Ramos (cell line): ENCODE data around the gene COX5A.
"Not testable (repeated sequence)": the region's sequence is repeated elsewhere in the genome, so short reads cannot be mapped to it uniquely, and the experiment has no call there.

Source experiments
- in situ Hi-C: fragments of 300-500 bp; cut with MboI; formaldehyde crosslinking; loops from one replicate; pipeline ENCODE4 v1.14.3; 2022; ENCODE audit warnings: low sequenced_read_pairs; ENCODE audit not compliant: unreplicated experiment

The COX5A gene

GRCh38 chr15:74904190-74904805 lies 33.6 kb downstream of the COX5A start:
- in situ Hi-C loops = no loop called here

GRCh38 chr15:74903676-74904075 lies 34.2 kb downstream of the COX5A start:
- in situ Hi-C loops = no loop called here

- in situ Hi-C loops = no loop called here
Measured at GRCh38 chr15:74902295-74903075, 35.4 kb downstream of the COX5A start.

- in situ Hi-C loops = no loop called here
Measured at GRCh38 chr15:74901612-74902063, 36.2 kb downstream of the COX5A start.

- in situ Hi-C loops = no loop called here
Measured at GRCh38 chr15:74897300-74897701, 40.6 kb downstream of the COX5A start.

- in situ Hi-C loops = no loop called here
Measured at GRCh38 chr15:74896316-74896715, 41.6 kb downstream of the COX5A start.

- in situ Hi-C loops = no loop called here
Measured at GRCh38 chr15:74895830-74896229, 42.0 kb downstream of the COX5A start.

- in situ Hi-C loops = not testable (repeated sequence)
Measured at GRCh38 chr15:74894383-74894782, 43.5 kb downstream of the COX5A start.

GRCh38 chr15:74893627-74894026 lies 44.2 kb downstream of the COX5A start:
- in situ Hi-C loops = no loop called here

GRCh38 chr15:74892931-74893330 lies 44.9 kb downstream of the COX5A start:
- in situ Hi-C loops = no loop called here

GRCh38 chr15:74892313-74892712 lies 45.6 kb downstream of the COX5A start:
- in situ Hi-C loops = no loop called here

GRCh38 chr15:74891469-74891868 lies 46.4 kb downstream of the COX5A start:
- in situ Hi-C loops = no loop called here

- in situ Hi-C loops = no loop called here
Measured at GRCh38 chr15:74890665-74890960, 47.3 kb downstream of the COX5A start.

- in situ Hi-C loops = no loop called here
Measured at GRCh38 chr15:74889883-74890664, 47.8 kb downstream of the COX5A start, which contains the start of gene MPI. MPI (plus strand) TSS chr15:74890042; CDS start chr15:74890074, 32 bp downstream.

- in situ Hi-C loops = no loop called here
Measured at GRCh38 chr15:74889390-74889882, 48.4 kb downstream of the COX5A start.

GRCh38 chr15:74888716-74889115 lies 49.2 kb downstream of the COX5A start:
- in situ Hi-C loops = no loop called here

- in situ Hi-C loops = not testable (repeated sequence)
Measured at GRCh38 chr15:74887537-74888193, 50.2 kb downstream of the COX5A start.

- in situ Hi-C loops = no loop called here
Measured at GRCh38 chr15:74885461-74885860, 52.4 kb downstream of the COX5A start.

- in situ Hi-C loops = no loop called here
Measured at GRCh38 chr15:74884428-74885223, 53.2 kb downstream of the COX5A start.

- in situ Hi-C loops = no loop called here
Measured at GRCh38 chr15:74882528-74882927, 55.3 kb downstream of the COX5A start.
